Right lobe of liver (tissue), 4 donors: Measurements from ENCODE around the gene DCST2.

ENCODE experiments used
- POLR2A ChIP-seq: fragments of 450-650 bp; IDR thresholded peaks from one replicate; pipeline ENCODE4 v1.6.1; 2017; ENCODE audit warnings: antibody characterized with exemption, mild to moderate bottlenecking
- TF ChIP-seq, protein P1 (sequence below), 4 donors: fragments of 200-600 bp in 3 of 4; fragments of 450-650 bp in 1 of 4; IDR thresholded peaks; one replicate each; pipeline versions ENCODE4 v1.5.1 to v1.8.0; 2016 to 2022; ENCODE audit warnings: antibody characterized with exemption in 4 of 4, mild to moderate bottlenecking in 2 of 4
- donor health status: DM: no; HTN: no; CAD: no.
- donor health status: DM: no; HTN: no; CAD: no.
- donor health status: DM: no; HTN: yes; CAD: no.

DNA sequence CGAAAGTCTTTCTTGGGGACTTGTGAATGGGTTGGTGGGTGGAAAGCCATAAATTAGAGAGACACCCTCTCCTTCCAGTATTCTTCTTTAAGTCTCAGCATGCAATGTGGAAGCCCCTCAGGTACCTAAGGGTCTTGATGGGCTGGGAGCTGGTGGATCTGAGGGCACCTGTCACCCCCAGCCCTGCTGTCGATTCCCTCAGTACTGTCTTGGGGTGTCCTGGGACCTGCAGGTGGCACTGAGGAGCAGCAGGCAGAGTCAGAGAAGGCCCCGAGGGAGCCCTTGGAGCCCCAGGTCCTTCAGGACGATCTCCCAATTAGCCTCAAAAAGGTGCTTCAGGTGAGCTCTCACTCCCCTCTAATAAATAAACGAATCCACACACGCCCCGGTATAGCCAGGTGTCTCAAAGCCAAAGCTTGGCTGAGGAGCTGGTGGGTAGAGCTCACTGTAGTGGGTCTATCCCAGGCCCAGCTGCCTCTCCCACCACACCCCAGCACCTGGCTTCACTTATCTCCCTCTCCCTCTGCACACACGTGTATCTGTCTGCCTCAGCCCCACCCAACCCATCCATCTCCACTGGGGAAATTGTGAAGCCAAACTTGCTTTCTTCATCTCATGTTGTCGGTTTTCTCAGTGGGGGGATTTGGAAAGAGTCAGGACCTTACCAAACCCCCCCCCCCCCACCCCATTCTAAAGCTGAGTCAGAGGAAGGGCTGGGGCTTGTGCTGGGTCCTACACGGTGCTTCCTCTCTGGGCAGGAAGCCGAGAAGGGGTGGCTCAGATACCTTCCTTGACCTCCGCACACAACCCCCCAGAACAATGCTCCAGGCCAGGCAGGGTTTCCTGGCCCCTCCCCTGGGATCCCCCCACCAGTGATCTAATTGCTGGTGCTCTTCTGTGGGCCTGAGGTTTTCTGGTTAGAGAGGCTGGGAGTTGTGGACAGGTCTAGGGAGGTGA, 19.1 kb upstream of the DCST2 start:
- TF ChIP-seq POLR2A, result no peak
- TF ChIP-seq, protein P1, sequence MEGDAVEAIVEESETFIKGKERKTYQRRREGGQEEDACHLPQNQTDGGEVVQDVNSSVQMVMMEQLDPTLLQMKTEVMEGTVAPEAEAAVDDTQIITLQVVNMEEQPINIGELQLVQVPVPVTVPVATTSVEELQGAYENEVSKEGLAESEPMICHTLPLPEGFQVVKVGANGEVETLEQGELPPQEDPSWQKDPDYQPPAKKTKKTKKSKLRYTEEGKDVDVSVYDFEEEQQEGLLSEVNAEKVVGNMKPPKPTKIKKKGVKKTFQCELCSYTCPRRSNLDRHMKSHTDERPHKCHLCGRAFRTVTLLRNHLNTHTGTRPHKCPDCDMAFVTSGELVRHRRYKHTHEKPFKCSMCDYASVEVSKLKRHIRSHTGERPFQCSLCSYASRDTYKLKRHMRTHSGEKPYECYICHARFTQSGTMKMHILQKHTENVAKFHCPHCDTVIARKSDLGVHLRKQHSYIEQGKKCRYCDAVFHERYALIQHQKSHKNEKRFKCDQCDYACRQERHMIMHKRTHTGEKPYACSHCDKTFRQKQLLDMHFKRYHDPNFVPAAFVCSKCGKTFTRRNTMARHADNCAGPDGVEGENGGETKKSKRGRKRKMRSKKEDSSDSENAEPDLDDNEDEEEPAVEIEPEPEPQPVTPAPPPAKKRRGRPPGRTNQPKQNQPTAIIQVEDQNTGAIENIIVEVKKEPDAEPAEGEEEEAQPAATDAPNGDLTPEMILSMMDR (IDR thresholded peaks at IDR 0.05), result peak in 1 of 4 donors; percentile 18
